ENCODE data around the gene GLRX3.

GLRX3 gene

GRCh38 chr10:130135676-130136225, 440 bp upstream of the GLRX3 start:
- DNase-seq (ENCODE audit: low read depth, low spot score), result no peak
- H3K4me3 ChIP-seq (ENCODE audit: low read length), result peak overlapping the region; percentile 77

GRCh38 chr10:130137090-130137448, 878 bp downstream of the GLRX3 start:
- peak overlapping the region; percentile 77 for H3K4me3 ChIP-seq (ENCODE audit: low read length)
- no peak for DNase-seq (ENCODE audit: low read depth, low spot score)

- peak overlapping the region; percentile 77 for H3K4me3 ChIP-seq (ENCODE audit: low read length)
Measured at GRCh38 chr10:130137659-130138478, 1.7 kb downstream of the GLRX3 start.

GRCh38 chr10:130138479-130138866, 2.3 kb downstream of the GLRX3 start:
- H3K4me3 ChIP-seq (ENCODE audit: low read length), result no peak overlapping the region
- DNase-seq (ENCODE audit: low read depth, low spot score), result no peak

More at GRCh38 chr10:130137659-130138478, 1.7 kb downstream of the GLRX3 start:
- DNase-seq (ENCODE audit: low read depth, low spot score), result no peak

GRCh38 chr10:130140425-130140824, 4.2 kb downstream of the GLRX3 start:
- no peak overlapping the region for H3K4me3 ChIP-seq (ENCODE audit: low read length)

GRCh38 chr10:130141038-130141437, 4.8 kb downstream of the GLRX3 start:
- DNase-seq (ENCODE audit: low read depth, low spot score), result no peak
- no peak overlapping the region for H3K4me3 ChIP-seq (ENCODE audit: low read length)

More at GRCh38 chr10:130140425-130140824, 4.2 kb downstream of the GLRX3 start:
- no peak for DNase-seq (ENCODE audit: low read depth, low spot score)

- no peak for DNase-seq (ENCODE audit: low read depth, low spot score)
- no peak overlapping the region for H3K4me3 ChIP-seq (ENCODE audit: low read length)
Measured at GRCh38 chr10:130141460-130141859, 5.3 kb downstream of the GLRX3 start.

- H3K4me3 ChIP-seq (ENCODE audit: low read length), result no peak overlapping the region
- peak; percentile 44 for DNase-seq (ENCODE audit: low read depth, low spot score)
Measured at GRCh38 chr10:130141878-130142277, 5.7 kb downstream of the GLRX3 start.

- no peak for DNase-seq (ENCODE audit: low read depth, low spot score)
- H3K4me3 ChIP-seq (ENCODE audit: low read length), result no peak overlapping the region
Measured at GRCh38 chr10:130146042-130146441, 9.9 kb downstream of the GLRX3 start.

GRCh38 chr10:130159192-130159794, 23.1 kb downstream of the GLRX3 start:
- DNase-seq (ENCODE audit: low read depth, low spot score), result no peak

GRCh38 chr10:130160775-130161174, 24.6 kb downstream of the GLRX3 start:
- DNase-seq (ENCODE audit: low read depth, low spot score), result no peak
- H3K4me3 ChIP-seq (ENCODE audit: low read length), result no peak overlapping the region

More at GRCh38 chr10:130159192-130159794, 23.1 kb downstream of the GLRX3 start:
- no peak overlapping the region for H3K4me3 ChIP-seq (ENCODE audit: low read length)

GRCh38 chr10:130161331-130161730, 25.1 kb downstream of the GLRX3 start:
- DNase-seq (ENCODE audit: low read depth, low spot score), result no peak
- no peak overlapping the region for H3K4me3 ChIP-seq (ENCODE audit: low read length)

- no peak for DNase-seq (ENCODE audit: low read depth, low spot score)
- no peak overlapping the region for H3K4me3 ChIP-seq (ENCODE audit: low read length)
Measured at GRCh38 chr10:130167193-130167592, 31.0 kb downstream of the GLRX3 start.

- no peak for DNase-seq (ENCODE audit: low read depth, low spot score)
- no peak overlapping the region for H3K4me3 ChIP-seq (ENCODE audit: low read length)
Measured at GRCh38 chr10:130167707-130168106, 31.5 kb downstream of the GLRX3 start.

- no peak overlapping the region for H3K4me3 ChIP-seq (ENCODE audit: low read length)
- DNase-seq (ENCODE audit: low read depth, low spot score), result peak; percentile 30
Measured at GRCh38 chr10:130169136-130169859, 33.1 kb downstream of the GLRX3 start.

- DNase-seq (ENCODE audit: low read depth, low spot score), result peak; percentile 94
- H3K4me3 ChIP-seq (ENCODE audit: low read length), result no peak overlapping the region
Measured at GRCh38 chr10:130171196-130171595, 35.0 kb downstream of the GLRX3 start.

GRCh38 chr10:130174328-130174727, 38.1 kb downstream of the GLRX3 start:
- no peak overlapping the region for H3K4me3 ChIP-seq (ENCODE audit: low read length)
- DNase-seq (ENCODE audit: low read depth, low spot score), result peak; percentile 78

GRCh38 chr10:130175074-130175473, 38.9 kb downstream of the GLRX3 start:
- DNase-seq (ENCODE audit: low read depth, low spot score), result no peak
- no peak overlapping the region for H3K4me3 ChIP-seq (ENCODE audit: low read length)

GRCh38 chr10:130177250-130177649, 41.1 kb downstream of the GLRX3 start:
- H3K4me3 ChIP-seq (ENCODE audit: low read length), result no peak overlapping the region
- no peak for DNase-seq (ENCODE audit: low read depth, low spot score)

- no peak overlapping the region for H3K4me3 ChIP-seq (ENCODE audit: low read length)
- peak; percentile 64 for DNase-seq (ENCODE audit: low read depth, low spot score)
Measured at GRCh38 chr10:130179640-130180039, 43.4 kb downstream of the GLRX3 start.

Measured in Jurkat, Clone E6-1 (cell line).